Measurements from ENCODE around the gene COMMD3.

The COMMD3 gene

DNA sequence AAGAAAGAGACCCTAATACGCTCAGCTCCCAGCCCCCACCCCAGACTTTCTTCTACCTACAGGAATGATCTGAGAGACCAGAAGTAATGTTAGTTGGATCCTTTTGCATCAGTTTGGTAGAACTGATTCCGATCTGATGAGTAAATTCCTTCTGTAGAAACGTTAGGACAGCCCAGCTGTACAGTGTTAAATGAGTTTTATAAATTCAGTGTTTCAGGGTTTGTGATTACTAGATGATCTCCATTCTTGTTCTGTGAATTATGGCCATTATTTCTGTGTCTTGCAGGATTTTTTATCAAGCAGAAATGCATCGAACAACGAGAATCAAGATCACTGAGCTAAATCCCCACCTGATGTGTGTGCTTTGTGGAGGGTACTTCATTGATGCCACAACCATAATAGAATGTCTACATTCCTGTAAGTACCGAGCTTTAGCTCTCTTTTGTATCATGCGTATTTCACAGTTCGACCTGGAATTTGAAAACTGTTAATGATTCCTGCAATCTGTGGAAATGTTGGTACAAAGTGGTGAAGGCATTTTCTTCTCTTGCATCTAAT lies 10.0 kb downstream of the COMMD3 start:
- peaks cover 36% of the 10 kb centered on the region for H3K4me1 ChIP-seq (ENCODE audit: control insufficient read depth, insufficient read depth, low read length)
- no peaks in the 10 kb centered on the region for H3K9me3 ChIP-seq (ENCODE audit: control insufficient read depth, insufficient read depth, low read depth, low read length)
- H3K36me3 ChIP-seq (ENCODE audit: control insufficient read depth, insufficient read depth, low read length), result 0 out of 2 replicates have a peak, but pooled peaks cover 4% of the 10 kb centered on the region
- peak overlapping the region; percentile 55 for H3K9ac ChIP-seq (ENCODE audit: low read length)
- H3K4me3 ChIP-seq (ENCODE audit: low read depth, low read length), result peak overlapping the region; percentile 70
- peaks cover 78% of the 10 kb centered on the region for H3K27me3 ChIP-seq (ENCODE audit: control insufficient read depth, insufficient read depth, low read length)
- no peak overlapping the region for H3K27ac ChIP-seq (ENCODE audit: low read depth, low read length)

GRCh38 chr10:22329150-22329549 lies 13.0 kb downstream of the COMMD3 start:
- no peak overlapping the region for H3K4me3 ChIP-seq (ENCODE audit: low read depth, low read length)
- 0 out of 2 replicates have a peak, but pooled peaks cover 4% of the 10 kb centered on the region for H3K36me3 ChIP-seq (ENCODE audit: control insufficient read depth, insufficient read depth, low read length)
- no peak overlapping the region for H3K9ac ChIP-seq (ENCODE audit: low read length)
- H3K27ac ChIP-seq (ENCODE audit: low read depth, low read length), result no peak overlapping the region
- peaks cover 17% of the 10 kb centered on the region for H3K4me1 ChIP-seq (ENCODE audit: control insufficient read depth, insufficient read depth, low read length)
- peaks cover 81% of the 10 kb centered on the region for H3K27me3 ChIP-seq (ENCODE audit: control insufficient read depth, insufficient read depth, low read length)
- H3K9me3 ChIP-seq (ENCODE audit: control insufficient read depth, insufficient read depth, low read depth, low read length), result no peaks in the 10 kb centered on the region

GRCh38 chr10:22332116-22332692 lies 16.0 kb downstream of the COMMD3 start:
- H3K4me1 ChIP-seq (ENCODE audit: control insufficient read depth, insufficient read depth, low read length), result peaks cover 8% of the 10 kb centered on the region
- H3K4me3 ChIP-seq (ENCODE audit: low read depth, low read length), result no peak overlapping the region
- no peak overlapping the region for H3K9ac ChIP-seq (ENCODE audit: low read length)
- H3K9me3 ChIP-seq (ENCODE audit: control insufficient read depth, insufficient read depth, low read depth, low read length), result no peaks in the 10 kb centered on the region
- 0 out of 2 replicates have a peak, but pooled peaks cover 4% of the 10 kb centered on the region for H3K36me3 ChIP-seq (ENCODE audit: control insufficient read depth, insufficient read depth, low read length)
- H3K27me3 ChIP-seq (ENCODE audit: control insufficient read depth, insufficient read depth, low read length), result peaks cover 85% of the 10 kb centered on the region
- no peak overlapping the region for H3K27ac ChIP-seq (ENCODE audit: low read depth, low read length)

GRCh38 chr10:22333167-22333974 lies 17.2 kb downstream of the COMMD3 start:
- Histone ChIP-seq H3K4me1 (ENCODE audit: control insufficient read depth, insufficient read depth, low read length) (peaks cover 10% of the 10 kb centered on the region), H3K9ac (ENCODE audit: low read length) (no peak overlapping the region), H3K36me3 (ENCODE audit: control insufficient read depth, insufficient read depth, low read length) (0 out of 2 replicates have a peak, but pooled peaks cover 4% of the 10 kb centered on the region), H3K27me3 (ENCODE audit: control insufficient read depth, insufficient read depth, low read length) (peaks cover 88% of the 10 kb centered on the region), H3K9me3 (ENCODE audit: control insufficient read depth, insufficient read depth, low read depth, low read length) (no peaks in the 10 kb centered on the region), H3K4me3 (ENCODE audit: low read depth, low read length) (peak overlapping the region; percentile 61), H3K27ac (ENCODE audit: low read depth, low read length) (no peak overlapping the region)

DNA sequence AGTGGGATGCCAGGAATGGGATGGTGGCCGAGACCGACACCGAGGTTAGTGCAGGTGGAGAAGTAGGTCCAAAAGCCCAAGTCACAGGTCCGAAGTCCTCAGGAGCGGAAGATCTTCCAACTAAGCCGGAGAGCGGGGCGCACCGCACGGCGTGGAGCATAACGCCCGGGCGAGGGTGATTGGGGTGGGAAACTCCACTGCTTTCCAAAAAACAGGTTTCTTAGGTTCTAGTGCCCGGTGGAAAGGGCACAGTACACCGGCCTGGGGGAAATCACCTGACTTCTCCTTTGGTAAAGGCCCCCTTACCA lies 17.7 kb downstream of the COMMD3 start:
- peaks cover 93% of the 10 kb centered on the region for H3K27me3 ChIP-seq (ENCODE audit: control insufficient read depth, insufficient read depth, low read length)
- 0 out of 2 replicates have a peak, but pooled peaks cover 4% of the 10 kb centered on the region for H3K36me3 ChIP-seq (ENCODE audit: control insufficient read depth, insufficient read depth, low read length)
- no peaks in the 10 kb centered on the region for H3K9me3 ChIP-seq (ENCODE audit: control insufficient read depth, insufficient read depth, low read depth, low read length)
- peaks cover 10% of the 10 kb centered on the region for H3K4me1 ChIP-seq (ENCODE audit: control insufficient read depth, insufficient read depth, low read length)
- no peak overlapping the region for H3K27ac ChIP-seq (ENCODE audit: low read depth, low read length)
- H3K4me3 ChIP-seq (ENCODE audit: low read depth, low read length), result peak overlapping the region; percentile 61
- H3K9ac ChIP-seq (ENCODE audit: low read length), result no peak overlapping the region

DNA sequence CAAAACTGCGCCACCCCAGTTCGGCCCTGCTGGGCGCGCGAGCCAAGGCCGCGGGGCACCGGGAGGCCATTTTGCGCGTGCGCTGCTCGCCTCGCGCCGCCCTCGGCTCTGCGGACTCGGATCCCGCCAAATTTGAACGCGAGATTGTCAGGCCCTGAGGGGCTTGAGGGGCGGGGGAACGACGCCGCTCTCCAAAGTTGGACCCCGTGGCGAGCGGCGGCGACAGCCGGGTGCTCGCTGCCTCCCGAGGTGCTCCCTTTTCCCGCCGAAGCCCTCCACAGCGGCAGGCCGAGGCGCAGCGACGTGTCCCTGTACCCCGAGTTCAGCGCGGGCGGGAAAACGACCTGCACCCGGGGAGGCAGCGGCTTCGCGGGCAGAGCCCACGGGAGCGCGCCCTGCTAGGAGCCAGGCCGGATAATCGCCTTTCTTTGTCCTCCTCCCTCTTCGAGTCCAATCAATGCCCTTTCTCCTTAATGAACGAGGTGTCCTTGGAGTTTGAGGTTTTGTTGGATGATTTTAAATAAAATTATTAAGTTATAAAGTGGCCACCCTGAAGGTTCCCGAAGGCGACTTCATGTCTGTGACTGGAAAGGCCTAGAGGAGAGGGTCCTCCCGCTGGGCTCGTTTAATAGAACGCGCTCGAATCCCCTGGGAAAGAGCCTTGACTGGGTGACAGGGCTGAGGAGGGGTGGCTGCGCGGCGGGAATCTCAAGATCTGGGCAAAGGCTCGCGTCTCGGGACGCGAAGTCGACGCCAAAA lies 18.4 kb downstream of the COMMD3 start:
- peaks cover 95% of the 10 kb centered on the region for H3K27me3 ChIP-seq (ENCODE audit: control insufficient read depth, insufficient read depth, low read length)
- H3K36me3 ChIP-seq (ENCODE audit: control insufficient read depth, insufficient read depth, low read length), result no peaks in the 10 kb centered on the region
- H3K27ac ChIP-seq (ENCODE audit: low read depth, low read length), result no peak overlapping the region
- H3K4me1 ChIP-seq (ENCODE audit: control insufficient read depth, insufficient read depth, low read length), result peaks cover 10% of the 10 kb centered on the region
- no peaks in the 10 kb centered on the region for H3K9me3 ChIP-seq (ENCODE audit: control insufficient read depth, insufficient read depth, low read depth, low read length)
- peak overlapping the region; percentile 61 for H3K4me3 ChIP-seq (ENCODE audit: low read depth, low read length)
- H3K9ac ChIP-seq (ENCODE audit: low read length), result peak overlapping the region; percentile 54

DNA sequence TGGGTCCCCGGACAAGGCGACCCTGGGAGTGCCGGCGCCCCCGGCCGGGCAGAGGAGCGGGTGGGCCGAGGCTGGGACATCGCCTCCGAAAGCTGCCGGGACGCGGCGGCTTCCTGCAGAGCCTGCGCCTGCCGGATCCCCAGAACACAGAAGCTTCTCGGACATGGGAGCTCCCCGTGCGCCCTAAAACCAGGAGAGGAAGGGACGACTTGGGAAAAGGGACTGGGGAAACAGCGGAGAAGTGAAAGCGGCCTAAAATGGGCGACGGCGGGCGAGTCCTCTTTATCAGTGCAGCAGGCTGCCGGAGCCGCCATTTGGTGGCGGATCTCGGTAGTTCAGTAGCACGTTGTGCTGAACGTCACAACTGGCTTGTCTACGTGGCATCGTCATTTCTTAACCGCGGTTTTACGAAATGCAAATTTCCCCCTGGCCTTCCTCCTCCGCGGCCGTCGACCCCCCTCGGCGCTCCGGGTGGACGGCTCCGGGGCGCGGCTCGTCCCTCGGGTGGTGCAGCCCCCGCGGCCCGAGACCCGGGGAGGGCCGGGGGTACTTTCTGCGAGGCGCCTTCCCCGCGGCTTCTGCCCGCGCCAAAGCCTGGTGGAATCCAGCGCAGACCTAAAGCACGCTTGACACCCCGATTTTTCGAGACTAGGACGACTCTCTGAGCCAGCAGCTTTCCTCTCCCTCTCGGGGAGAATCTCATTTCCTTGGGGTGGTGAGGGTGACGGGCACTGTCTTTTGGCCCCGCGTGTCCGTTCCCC lies 19.2 kb downstream of the COMMD3 start:
- no peaks in the 10 kb centered on the region for H3K9me3 ChIP-seq (ENCODE audit: control insufficient read depth, insufficient read depth, low read depth, low read length)
- peak overlapping the region; percentile 54 for H3K9ac ChIP-seq (ENCODE audit: low read length)
- H3K4me1 ChIP-seq (ENCODE audit: control insufficient read depth, insufficient read depth, low read length), result peaks cover 10% of the 10 kb centered on the region
- H3K27ac ChIP-seq (ENCODE audit: low read depth, low read length), result no peak overlapping the region
- H3K36me3 ChIP-seq (ENCODE audit: control insufficient read depth, insufficient read depth, low read length), result no peaks in the 10 kb centered on the region
- peak overlapping the region; percentile 61 for H3K4me3 ChIP-seq (ENCODE audit: low read depth, low read length)
- peaks cover 96% of the 10 kb centered on the region for H3K27me3 ChIP-seq (ENCODE audit: control insufficient read depth, insufficient read depth, low read length)

GRCh38 chr10:22338185-22338900 lies 22.2 kb downstream of the COMMD3 start:
- Histone ChIP-seq H3K9ac (ENCODE audit: low read length) (no peak overlapping the region), H3K27ac (ENCODE audit: low read depth, low read length) (no peak overlapping the region)

GRCh38 chr10:22338931-22339330 lies 22.7 kb downstream of the COMMD3 start:
- no peak overlapping the region for H3K9ac ChIP-seq (ENCODE audit: low read length)
- no peak overlapping the region for H3K4me3 ChIP-seq (ENCODE audit: low read depth, low read length)
- no peaks in the 10 kb centered on the region for H3K9me3 ChIP-seq (ENCODE audit: control insufficient read depth, insufficient read depth, low read depth, low read length)
- peaks cover 16% of the 10 kb centered on the region for H3K4me1 ChIP-seq (ENCODE audit: control insufficient read depth, insufficient read depth, low read length)
- H3K27ac ChIP-seq (ENCODE audit: low read depth, low read length), result no peak overlapping the region
- no peaks in the 10 kb centered on the region for H3K36me3 ChIP-seq (ENCODE audit: control insufficient read depth, insufficient read depth, low read length)
- H3K27me3 ChIP-seq (ENCODE audit: control insufficient read depth, insufficient read depth, low read length), result peaks cover 100% of the 10 kb centered on the region

More at GRCh38 chr10:22338185-22338900, 22.2 kb downstream of the COMMD3 start:
- Histone ChIP-seq H3K4me1 (ENCODE audit: control insufficient read depth, insufficient read depth, low read length) (peaks cover 16% of the 10 kb centered on the region), H3K4me3 (ENCODE audit: low read depth, low read length) (no peak overlapping the region), H3K9me3 (ENCODE audit: control insufficient read depth, insufficient read depth, low read depth, low read length) (no peaks in the 10 kb centered on the region), H3K36me3 (ENCODE audit: control insufficient read depth, insufficient read depth, low read length) (no peaks in the 10 kb centered on the region), H3K27me3 (ENCODE audit: control insufficient read depth, insufficient read depth, low read length) (peaks cover 100% of the 10 kb centered on the region)

- Histone ChIP-seq H3K9ac (ENCODE audit: low read length) (no peak overlapping the region), H3K27ac (ENCODE audit: low read depth, low read length) (no peak overlapping the region), H3K36me3 (ENCODE audit: control insufficient read depth, insufficient read depth, low read length) (no peaks in the 10 kb centered on the region), H3K27me3 (ENCODE audit: control insufficient read depth, insufficient read depth, low read length) (peaks cover 100% of the 10 kb centered on the region), H3K9me3 (ENCODE audit: control insufficient read depth, insufficient read depth, low read depth, low read length) (no peaks in the 10 kb centered on the region), H3K4me3 (ENCODE audit: low read depth, low read length) (peak overlapping the region; percentile 71), H3K4me1 (ENCODE audit: control insufficient read depth, insufficient read depth, low read length) (peaks cover 19% of the 10 kb centered on the region)
These were observed 23.7 kb downstream of the COMMD3 start for GRCh38 chr10:22339761-22340328.
